GM12878 (cell line): Measurements from ENCODE around the gene SLC6A15. TPM values are rescaled to one million over a fixed set of nuclear protein-coding genes. Genes with fewer than 3 reads are reported as not detected.

ENCODE experiments used
- ATAC-seq: fragments of 200-7000 bp; cut with Tn5 transposase; 3 replicates; pipeline ENCODE4 v1.9.1; 2020; ENCODE audit warnings: mild to moderate bottlenecking, moderate library complexity
- BruUV-seq: library from RNA; stranded (reverse); fragments of 400-500 nt; replicated peaks from 2 replicates; lab custom pipeline; 2021; lab: Mats Ljungman, UMichigan
- CTCF ChIA-PET: fragments of 300-600 bp; sonication (Branson Sonifier 250); formaldehyde crosslinking; extraction: SDS; loops from one replicate; lab custom pipeline; 2021; ENCODE audit warnings: inconsistent platforms; lab: Yijun Ruan, JAX
- POLR2A ChIA-PET: fragments of 350-600 bp; formaldehyde crosslinking; extraction: SDS; loops from one replicate; lab custom pipeline; 2021; ENCODE audit warnings: inconsistent platforms; lab: Charles Lee
- RAD21 ChIA-PET: fragments of 300-600 bp; sonication (Branson Sonifier 250); formaldehyde crosslinking; loops from one replicate; lab custom pipeline; 2023; ENCODE audit warnings: antibody characterized with exemption; ENCODE audit not compliant: unreplicated experiment; lab: Charles Lee
- SMC1A ChIA-PET: fragments of 300-600 bp; sonication (Branson Sonifier 250); formaldehyde crosslinking; loops from one replicate; lab custom pipeline; 2023; ENCODE audit not compliant: unreplicated experiment, uncharacterized antibody; lab: Charles Lee
- DNase-seq: peaks from one replicate; pipeline ENCODE4 v3.0.0-alpha.2; 2011; ENCODE audit warnings: low read depth, low spot score
- FAIRE-seq: peaks from 3 replicates; lab custom pipeline; 2011; peaks lifted over from hg19 to GRCh38; lab: Jason Lieb, UNC
- H2AFZ ChIP-seq: 2 replicates; pipeline ENCODE4 v1.6.0; 2011; ENCODE audit warnings: low read depth, low read length, control low read depth; ENCODE audit not compliant: control insufficient read depth
- H3K27ac ChIP-seq: 2 replicates; pipeline ENCODE4 v1.5.1; 2011; ENCODE audit warnings: control low read depth; ENCODE audit not compliant: control insufficient read depth, insufficient read depth
- H3K27me3 ChIP-seq, 2 experiments: replicated peaks in 1 of 2; 2 replicates each; pipeline versions ENCODE4 v1.6.0 to v1.6.1; 2011; ENCODE audit warnings: low read length in 1 of 2; ENCODE audit not compliant: control insufficient read depth in 2 of 2, insufficient read depth in 2 of 2
- H3K36me3 ChIP-seq, 2 experiments: 2 replicates each; pipeline ENCODE4 v1.5.1; 2011; ENCODE audit warnings: low read length in 1 of 2; ENCODE audit not compliant: control insufficient read depth in 2 of 2, insufficient read depth in 2 of 2
- H3K4me1 ChIP-seq: 2 replicates; pipeline ENCODE4 v1.6.1; 2011; ENCODE audit warnings: mild to moderate bottlenecking, low read length, moderate library complexity, mixed read lengths; ENCODE audit not compliant: control insufficient read depth, insufficient read depth
- H3K4me2 ChIP-seq: 2 replicates; pipeline ENCODE4 v1.6.0; 2011; ENCODE audit warnings: control low read depth; ENCODE audit not compliant: control insufficient read depth, insufficient read depth
- H3K4me3 ChIP-seq: fragments of 200-600 bp; sonication (generic); 2 replicates; pipeline ENCODE4 v1.5.1; 2016
- H3K79me2 ChIP-seq: 2 replicates; pipeline ENCODE4 v1.6.0; 2011; ENCODE audit warnings: low read length; ENCODE audit not compliant: control insufficient read depth, insufficient read depth
- H3K9ac ChIP-seq: 2 replicates; pipeline ENCODE4 v1.8.0; 2011; ENCODE audit warnings: low read length, control low read depth, mixed read lengths; ENCODE audit not compliant: control insufficient read depth, insufficient read depth
- H3K9me3 ChIP-seq: replicated peaks from 3 replicates; pipeline ENCODE4 v1.5.1; 2011; ENCODE audit warnings: mild to moderate bottlenecking, low read length; ENCODE audit not compliant: control insufficient read depth, insufficient read depth
- H4K20me1 ChIP-seq: 2 replicates; pipeline ENCODE4 v1.6.0; 2011; ENCODE audit not compliant: control insufficient read depth, insufficient read depth
- CBX5 ChIP-seq: sonication (generic); IDR thresholded peaks from 2 replicates; pipeline ENCODE4 v1.6.1; 2016; ENCODE audit warnings: low read depth, moderate library complexity, mild to moderate bottlenecking, inconsistent platforms
- ESRRA ChIP-seq: IDR thresholded peaks from 2 replicates; pipeline ENCODE4 v1.6.1; 2012; ENCODE audit warnings: mild to moderate bottlenecking, low read length, improper control_type of control experiment
- GABPA ChIP-seq: IDR thresholded peaks from 2 replicates; pipeline ENCODE4 v1.6.1; 2014; ENCODE audit warnings: antibody characterized with exemption, low read depth, mild to moderate bottlenecking, inconsistent platforms
- IKZF1 ChIP-seq: fragments of 450-650 bp; conservative IDR thresholded peaks from 2 replicates; pipeline ENCODE4 v1.6.1; 2017; ENCODE audit warnings: antibody characterized with exemption, mild to moderate bottlenecking
- WGBS: methylation state at CpG from one replicate; pipeline ENCODE4 v1.1.6; 2016; ENCODE audit warnings: low lambda C conversion rate; ENCODE audit not compliant: insufficient replicate concordance, insufficient coverage; ENCODE audit errors: missing lambda C conversion rate; 5-methylcytosine and 5-hydroxymethylcytosine counted together
- in situ Hi-C: fragments of 300-500 bp; cut with MboI; formaldehyde crosslinking; loops from 9 replicates; pipeline ENCODE4 v1.14.3; 2018; ENCODE audit warnings: mixed read lengths
- intact Hi-C: fragments of 100-400 bp; cut with micrococcal nuclease; formaldehyde crosslinking; loops from one replicate; pipeline ENCODE4 v1.14.2; 2022; ENCODE audit not compliant: unreplicated experiment
- polyA plus RNA-seq, 11 experiments: library from polyadenylated mRNA; depleted of rRNA in 4 of 11; unstranded in 6 of 11; stranded (reverse) in 5 of 11; fragments of >200 nt; fragmentation: Nextera tagmentation in 4 of 11; fragmentation: Illumina TruSeq in 1 of 11; extraction: Ambion mirVana in 4 of 11; extraction: Trizol in 1 of 11; gene quantifications; 1 replicate in 1 of 11; 2 replicates in 10 of 11; pipeline versions ENCODE4 v1.2.1 to v1.2.3, GENCODE V29; 2011 to 2016; ENCODE audit warnings: inconsistent platforms in 2 of 11, missing spikeins in 2 of 11, low read depth in 1 of 11
- total RNA-seq, 4 experiments: library from RNA; depleted of rRNA in 3 of 4; stranded (reverse); fragments of >200 nt in 3 of 4; fragmentation: Illumina TruSeq in 1 of 4; extraction: Trizol in 1 of 4; gene quantifications; 2 replicates each; pipeline versions ENCODE4 v1.2.1 to v1.2.3, GENCODE V29; 2013 to 2021
- TF ChIP-seq, protein P1 (sequence below): fragments of 450-650 bp; IDR thresholded peaks from 2 replicates; pipeline ENCODE4 v1.6.1; 2017; ENCODE audit warnings: low read depth, mild to moderate bottlenecking, moderate library complexity
- TF ChIP-seq, protein P2 (sequence below): IDR thresholded peaks from 2 replicates; pipeline ENCODE4 v1.6.1; 2011; ENCODE audit warnings: low read depth, low read length, improper control_type of control experiment, borderline replicate concordance

SLC6A15 gene
- total and polyA plus RNA-seq, 10 of the 15 experiments (the other 5 are each of a cell fraction or from before 2014, with no cell fraction given) = 0.04 TPM; not detected in 9

DNA sequence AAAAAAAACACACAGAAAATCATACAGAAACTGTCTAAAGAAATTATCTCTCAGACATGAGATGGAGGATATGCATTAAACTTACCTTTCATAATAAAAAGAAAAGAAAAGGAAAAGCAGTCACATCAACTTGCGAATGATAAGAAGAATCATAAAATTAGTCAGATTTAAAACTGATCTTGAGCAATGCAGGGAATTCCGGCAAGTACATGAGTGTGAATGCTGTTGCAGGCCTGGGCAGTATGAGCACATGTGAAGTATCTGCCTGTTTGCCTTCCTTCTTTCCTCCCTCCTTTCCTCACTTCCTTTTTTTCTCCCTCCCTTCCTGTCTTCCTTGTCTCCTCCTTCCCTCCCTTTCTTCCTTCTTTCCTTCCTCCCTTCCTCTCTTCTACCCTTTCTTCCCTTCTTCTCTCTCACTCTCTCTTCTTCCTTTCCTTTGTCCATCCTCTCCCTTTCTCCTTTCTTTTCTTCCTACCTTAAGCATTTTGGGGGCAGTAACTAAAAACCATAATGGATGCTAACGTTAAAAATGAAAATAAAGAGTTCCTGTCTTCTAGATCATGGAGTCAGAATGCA is 38.5 kb upstream of the SLC6A15 start (continued):
- TF ChIP-seq, protein P1, sequence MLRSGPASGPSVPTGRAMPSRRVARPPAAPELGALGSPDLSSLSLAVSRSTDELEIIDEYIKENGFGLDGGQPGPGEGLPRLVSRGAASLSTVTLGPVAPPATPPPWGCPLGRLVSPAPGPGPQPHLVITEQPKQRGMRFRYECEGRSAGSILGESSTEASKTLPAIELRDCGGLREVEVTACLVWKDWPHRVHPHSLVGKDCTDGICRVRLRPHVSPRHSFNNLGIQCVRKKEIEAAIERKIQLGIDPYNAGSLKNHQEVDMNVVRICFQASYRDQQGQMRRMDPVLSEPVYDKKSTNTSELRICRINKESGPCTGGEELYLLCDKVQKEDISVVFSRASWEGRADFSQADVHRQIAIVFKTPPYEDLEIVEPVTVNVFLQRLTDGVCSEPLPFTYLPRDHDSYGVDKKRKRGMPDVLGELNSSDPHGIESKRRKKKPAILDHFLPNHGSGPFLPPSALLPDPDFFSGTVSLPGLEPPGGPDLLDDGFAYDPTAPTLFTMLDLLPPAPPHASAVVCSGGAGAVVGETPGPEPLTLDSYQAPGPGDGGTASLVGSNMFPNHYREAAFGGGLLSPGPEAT = no peak
- TF ChIP-seq ESRRA (no peak), GABPA (no peak), CBX5 (no peak)
- TF ChIP-seq, protein P2, sequence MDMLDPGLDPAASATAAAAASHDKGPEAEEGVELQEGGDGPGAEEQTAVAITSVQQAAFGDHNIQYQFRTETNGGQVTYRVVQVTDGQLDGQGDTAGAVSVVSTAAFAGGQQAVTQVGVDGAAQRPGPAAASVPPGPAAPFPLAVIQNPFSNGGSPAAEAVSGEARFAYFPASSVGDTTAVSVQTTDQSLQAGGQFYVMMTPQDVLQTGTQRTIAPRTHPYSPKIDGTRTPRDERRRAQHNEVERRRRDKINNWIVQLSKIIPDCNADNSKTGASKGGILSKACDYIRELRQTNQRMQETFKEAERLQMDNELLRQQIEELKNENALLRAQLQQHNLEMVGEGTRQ = no peak

DNA sequence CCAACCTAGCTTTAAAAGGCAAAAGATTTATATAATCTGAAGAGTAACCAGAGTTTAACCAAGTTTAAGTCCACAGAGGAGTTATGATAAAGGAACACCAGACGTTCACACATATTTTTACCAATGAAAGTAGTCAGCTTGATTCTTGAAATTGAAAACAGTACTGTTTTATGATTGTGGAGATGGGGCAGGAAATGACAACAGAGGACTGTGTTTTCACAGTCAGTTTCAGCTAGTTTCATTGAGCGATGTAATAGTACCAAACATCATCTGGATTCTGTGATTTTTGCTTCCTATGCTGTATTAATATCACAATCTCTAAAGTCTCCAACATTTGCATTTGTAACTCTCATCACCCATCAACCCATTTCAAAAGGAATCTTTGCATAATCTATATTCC is 34.2 kb upstream of the SLC6A15 start:
- H4K20me1 ChIP-seq = no peaks in the 10 kb centered on the region
- H3K36me3 ChIP-seq = no peaks in the 10 kb centered on the region
- CTCF ChIA-PET = interaction anchor here (1.2 kb wide), 1 partner anchor 83 kb away, joined by 3 read pairs; no protein-coding TSS in a partner anchor
- FAIRE-seq (no peak), DNase-seq (no peak), ATAC-seq (no peak)
- in situ Hi-C loops = no loop called here
- no peaks in the 10 kb centered on the region for H3K4me1 ChIP-seq
- H3K79me2 ChIP-seq = no peaks in the 10 kb centered on the region
- BruUV-seq = no TSS peak
- RAD21 ChIA-PET = no interaction called here
- TF ChIP-seq IKZF1 = no peak
- H3K27ac ChIP-seq = no peak overlapping the region
- intact Hi-C loops = no loop called here
- SMC1A ChIA-PET = no interaction called here
- H3K9ac ChIP-seq = no peak overlapping the region
- no peaks in the 10 kb centered on the region for H3K27me3 ChIP-seq
- WGBS = 33% methylated on average over 2 of the region's 2 CpGs
- no peaks in the 10 kb centered on the region for H3K9me3 ChIP-seq
- H3K4me2 ChIP-seq = no peak overlapping the region
- no peak overlapping the region for H2AFZ ChIP-seq
- no peak overlapping the region for H3K4me3 ChIP-seq
- POLR2A ChIA-PET = no interaction called here
